K562 (cell line): ENCODE results near the gene C19orf12. TPM values are rescaled to one million over a fixed set of nuclear protein-coding genes. Genes with fewer than 3 reads are reported as not detected.

Experiments used
- ATF1 ChIP-seq, 2 experiments: fragments of 450-650 bp in 1 of 2; IDR thresholded peaks; 2 replicates each; pipeline ENCODE4 v1.6.1; 2016; ENCODE audit warnings: missing compliant biosample characterization in 1 of 2, missing genetic modification characterization in 1 of 2
- PTRF ChIP-seq: fragments of 450-650 bp; IDR thresholded peaks from 2 replicates; pipeline ENCODE4 v1.6.1; 2016; ENCODE audit warnings: mild to moderate bottlenecking, missing genetic modification characterization, missing compliant biosample characterization
- STAT5B ChIP-seq: fragments of 250-450 bp; sonication (Bioruptor Pico); IDR thresholded peaks from 2 replicates; pipeline ENCODE4 v1.8.0; 2021; ENCODE audit warnings: mild to moderate bottlenecking, inconsistent platforms
- polyA plus RNA-seq, 8 experiments: library from polyadenylated mRNA; depleted of rRNA in 4 of 8; stranded (reverse) in 5 of 8; unstranded in 3 of 8; fragments of >200 nt; fragmentation: Nextera tagmentation in 2 of 8; fragmentation: Illumina TruSeq in 1 of 8; extraction: Ambion mirVana in 2 of 8; extraction: Trizol in 1 of 8; gene quantifications; 2 replicates each; pipeline versions ENCODE4 v1.2.1 to v1.2.3, GENCODE V29; 2011 to 2014; ENCODE audit warnings: inconsistent platforms in 1 of 8, missing spikeins in 1 of 8
- total RNA-seq, 7 experiments: library from RNA; depleted of rRNA in 6 of 7; stranded (reverse); fragments of >200 nt in 6 of 7; fragmentation: Illumina TruSeq in 2 of 7; extraction: Trizol in 2 of 7; gene quantifications; 2 replicates each; pipeline versions ENCODE4 v1.2.1 to v1.2.3, GENCODE V29; 2011 to 2021; ENCODE audit warnings: low replicate concordance in 1 of 7
- TF ChIP-seq, protein P1 (sequence below), 3 experiments: fragments of 200-800 bp in 1 of 3; sonication (Bioruptor generic) in 1 of 3; sonication (generic) in 1 of 3; formaldehyde crosslinking in 1 of 3; IDR thresholded peaks; 2 replicates each; pipeline versions ENCODE4 v1.6.1 to v1.8.0; 2016 to 2022; ENCODE audit warnings: mild to moderate bottlenecking in 2 of 3, missing compliant biosample characterization in 2 of 3, missing genetic modification characterization in 2 of 3, missing genetic modification reagents in 1 of 3
- TF ChIP-seq, protein P2 (sequence below): fragments of 450-650 bp; IDR thresholded peaks from 2 replicates; pipeline ENCODE4 v1.6.1; 2016

Gene C19orf12
- total and polyA plus RNA-seq, 9 of the 15 experiments (the other 6 are each of a cell fraction or from before 2014, with no cell fraction given): 1.9 to 14.5 (median 10.2) TPM

DNA sequence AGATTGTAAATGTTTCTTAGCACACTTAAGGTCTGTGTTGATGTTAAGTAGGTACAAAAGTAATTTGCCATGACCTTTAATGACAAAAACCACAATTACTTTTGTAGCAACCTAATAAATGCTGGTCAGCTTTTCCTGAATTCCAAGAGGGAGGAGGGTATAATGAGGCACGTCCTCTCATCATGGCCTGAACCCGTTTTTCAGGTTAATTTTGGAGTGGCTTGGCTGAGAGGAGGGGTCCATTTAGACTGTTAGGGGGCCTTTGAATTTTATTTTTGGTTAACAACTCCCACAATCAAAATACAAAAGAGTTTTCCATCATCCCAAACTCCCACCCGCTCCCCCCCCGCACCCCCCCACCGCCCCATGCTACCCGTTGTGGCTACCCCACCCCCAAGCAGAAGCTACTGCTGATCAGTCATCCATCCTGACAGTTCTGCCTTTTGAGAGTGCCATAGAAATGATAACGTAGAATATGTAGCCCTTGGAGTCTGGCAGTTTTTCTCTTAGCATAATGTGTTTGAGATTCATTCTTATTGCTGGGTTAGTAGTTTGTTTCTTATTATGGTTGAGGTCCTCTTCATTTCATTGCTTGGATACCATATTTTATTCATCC is 64.2 kb downstream of the C19orf12 start (continued):
- TF ChIP-seq PTRF (no peak), ATF1 (CRISPR knock-in tag; IDR thresholded peaks at IDR 0.05) (no peak), ATF1 (tag; IDR thresholded peaks at IDR 0.05) (no peak), STAT5B (CRISPR knock-in tag) (no peak)
- TF ChIP-seq, protein P1, sequence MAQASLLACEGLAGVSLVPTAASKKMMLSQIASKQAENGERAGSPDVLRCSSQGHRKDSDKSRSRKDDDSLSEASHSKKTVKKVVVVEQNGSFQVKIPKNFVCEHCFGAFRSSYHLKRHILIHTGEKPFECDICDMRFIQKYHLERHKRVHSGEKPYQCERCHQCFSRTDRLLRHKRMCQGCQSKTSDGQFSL (CRISPR knock-in tag; IDR thresholded peaks at IDR 0.05): no peak
- TF ChIP-seq, protein P1 (tag; IDR thresholded peaks at IDR 0.05): peak in 1 of 2 experiments; percentile 86; a peak in 2 of 4 replicates
- TF ChIP-seq, protein P2, sequence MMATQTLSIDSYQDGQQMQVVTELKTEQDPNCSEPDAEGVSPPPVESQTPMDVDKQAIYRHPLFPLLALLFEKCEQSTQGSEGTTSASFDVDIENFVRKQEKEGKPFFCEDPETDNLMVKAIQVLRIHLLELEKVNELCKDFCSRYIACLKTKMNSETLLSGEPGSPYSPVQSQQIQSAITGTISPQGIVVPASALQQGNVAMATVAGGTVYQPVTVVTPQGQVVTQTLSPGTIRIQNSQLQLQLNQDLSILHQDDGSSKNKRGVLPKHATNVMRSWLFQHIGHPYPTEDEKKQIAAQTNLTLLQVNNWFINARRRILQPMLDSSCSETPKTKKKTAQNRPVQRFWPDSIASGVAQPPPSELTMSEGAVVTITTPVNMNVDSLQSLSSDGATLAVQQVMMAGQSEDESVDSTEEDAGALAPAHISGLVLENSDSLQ: peak; percentile 85
- TF ChIP-seq, all 486 proteins: peak for 7

Other genes starting within 250 kb of the C19orf12 start
- not detected in 2 replicates for gene VSTM2B, start 189.3 kb downstream of the C19orf12 start, total RNA-seq (2014; rRNA removed)
- gene VSTM2B, start 189.3 kb downstream of the C19orf12 start, total RNA-seq (2014; rRNA removed; fragmentation: Illumina TruSeq; extraction: Trizol): not detected in 2 replicates
- gene VSTM2B, start 189.3 kb downstream of the C19orf12 start, total RNA-seq (2015; rRNA removed; fragmentation: Illumina TruSeq; extraction: Trizol): not detected in 2 replicates
- not detected in 2 replicates for gene VSTM2B, start 189.3 kb downstream of the C19orf12 start, total RNA-seq (2021)
- gene VSTM2B, start 189.3 kb downstream of the C19orf12 start, polyA plus RNA-seq (2011; rRNA removed): not detected in 2 replicates
- not detected in 2 replicates for gene VSTM2B, start 189.3 kb downstream of the C19orf12 start, polyA plus RNA-seq (2014; fragmentation: Illumina TruSeq; extraction: Trizol)
- not detected for gene VSTM2B, start 189.3 kb downstream of the C19orf12 start, polyA plus RNA-seq (2014; fragmentation: Nextera tagmentation; extraction: Ambion mirVana)
- not detected in 2 replicates for gene VSTM2B, start 189.3 kb downstream of the C19orf12 start, polyA plus RNA-seq (2014; rRNA removed)
- 95.5 and 113 TPM in 2 replicates for gene POP4, start 109.0 kb downstream of the C19orf12 start, total RNA-seq (2014; rRNA removed)
- gene POP4, start 109.0 kb downstream of the C19orf12 start, total RNA-seq (2014; rRNA removed; fragmentation: Illumina TruSeq; extraction: Trizol): 110 TPM in 2 replicates
- 108 and 113 TPM in 2 replicates for gene POP4, start 109.0 kb downstream of the C19orf12 start, total RNA-seq (2015; rRNA removed; fragmentation: Illumina TruSeq; extraction: Trizol)
- 86.1 and 92.6 TPM in 2 replicates for gene POP4, start 109.0 kb downstream of the C19orf12 start, total RNA-seq (2021)
- gene POP4, start 109.0 kb downstream of the C19orf12 start, polyA plus RNA-seq (2011; rRNA removed): 86.1 and 99.0 TPM in 2 replicates
- gene POP4, start 109.0 kb downstream of the C19orf12 start, polyA plus RNA-seq (2014; fragmentation: Illumina TruSeq; extraction: Trizol): 98.2 and 111 TPM in 2 replicates
- gene POP4, start 109.0 kb downstream of the C19orf12 start, polyA plus RNA-seq (2014; fragmentation: Nextera tagmentation; extraction: Ambion mirVana): 10 to 100 TPM; 42.1 to 59.6 TPM
- gene POP4, start 109.0 kb downstream of the C19orf12 start, polyA plus RNA-seq (2014; rRNA removed): 99.3 and 128 TPM in 2 replicates
- gene PLEKHF1, start 49.8 kb downstream of the C19orf12 start, total RNA-seq (2014; rRNA removed): 13.4 and 18.5 TPM in 2 replicates
- 1.2 TPM in 2 replicates for gene PLEKHF1, start 49.8 kb downstream of the C19orf12 start, total RNA-seq (2014; rRNA removed; fragmentation: Illumina TruSeq; extraction: Trizol)
- gene PLEKHF1, start 49.8 kb downstream of the C19orf12 start, total RNA-seq (2015; rRNA removed; fragmentation: Illumina TruSeq; extraction: Trizol): 5.0 and 5.6 TPM in 2 replicates
- 12.7 and 15.1 TPM in 2 replicates for gene PLEKHF1, start 49.8 kb downstream of the C19orf12 start, total RNA-seq (2021)
- 2.9 and 5.2 TPM in 2 replicates for gene PLEKHF1, start 49.8 kb downstream of the C19orf12 start, polyA plus RNA-seq (2011; rRNA removed)
- gene PLEKHF1, start 49.8 kb downstream of the C19orf12 start, polyA plus RNA-seq (2014; fragmentation: Illumina TruSeq; extraction: Trizol): 2.3 and 4.6 TPM in 2 replicates
- under 1 TPM in 1 of 2 experiments, not detected in 1; 0.07 TPM for gene PLEKHF1, start 49.8 kb downstream of the C19orf12 start, polyA plus RNA-seq (2014; fragmentation: Nextera tagmentation; extraction: Ambion mirVana)
- 11.0 and 12.0 TPM in 2 replicates for gene PLEKHF1, start 49.8 kb downstream of the C19orf12 start, polyA plus RNA-seq (2014; rRNA removed)
- gene CCNE1, start 96.7 kb upstream of the C19orf12 start, total RNA-seq (2014; rRNA removed): 31.6 and 34.9 TPM in 2 replicates
- 31.0 and 31.1 TPM in 2 replicates for gene CCNE1, start 96.7 kb upstream of the C19orf12 start, total RNA-seq (2014; rRNA removed; fragmentation: Illumina TruSeq; extraction: Trizol)
- 31.0 and 32.8 TPM in 2 replicates for gene CCNE1, start 96.7 kb upstream of the C19orf12 start, total RNA-seq (2015; rRNA removed; fragmentation: Illumina TruSeq; extraction: Trizol)
- 31.8 and 34.9 TPM in 2 replicates for gene CCNE1, start 96.7 kb upstream of the C19orf12 start, total RNA-seq (2021)
- 25.3 and 31.9 TPM in 2 replicates for gene CCNE1, start 96.7 kb upstream of the C19orf12 start, polyA plus RNA-seq (2011; rRNA removed)
- gene CCNE1, start 96.7 kb upstream of the C19orf12 start, polyA plus RNA-seq (2014; fragmentation: Illumina TruSeq; extraction: Trizol): 40.5 and 41.0 TPM in 2 replicates
- 1 to 10 TPM; 6.2 to 9.8 TPM for gene CCNE1, start 96.7 kb upstream of the C19orf12 start, polyA plus RNA-seq (2014; fragmentation: Nextera tagmentation; extraction: Ambion mirVana)
- 32.5 and 38.1 TPM in 2 replicates for gene CCNE1, start 96.7 kb upstream of the C19orf12 start, polyA plus RNA-seq (2014; rRNA removed)
- gene URI1, start 227.0 kb upstream of the C19orf12 start, total RNA-seq (2014; rRNA removed): 50.9 and 61.3 TPM in 2 replicates
- 87.4 and 99.1 TPM in 2 replicates for gene URI1, start 227.0 kb upstream of the C19orf12 start, total RNA-seq (2014; rRNA removed; fragmentation: Illumina TruSeq; extraction: Trizol)
- 79.8 and 83.2 TPM in 2 replicates for gene URI1, start 227.0 kb upstream of the C19orf12 start, total RNA-seq (2015; rRNA removed; fragmentation: Illumina TruSeq; extraction: Trizol)
- gene URI1, start 227.0 kb upstream of the C19orf12 start, total RNA-seq (2021): 61.5 and 63.9 TPM in 2 replicates
- gene URI1, start 227.0 kb upstream of the C19orf12 start, polyA plus RNA-seq (2011; rRNA removed): 71.8 and 83.5 TPM in 2 replicates
- 67.9 and 78.2 TPM in 2 replicates for gene URI1, start 227.0 kb upstream of the C19orf12 start, polyA plus RNA-seq (2014; fragmentation: Illumina TruSeq; extraction: Trizol)
- 10 to 100 TPM; 16.9 to 19.8 TPM for gene URI1, start 227.0 kb upstream of the C19orf12 start, polyA plus RNA-seq (2014; fragmentation: Nextera tagmentation; extraction: Ambion mirVana)
- gene URI1, start 227.0 kb upstream of the C19orf12 start, polyA plus RNA-seq (2014; rRNA removed): 50.6 and 56.7 TPM in 2 replicates